NCI-H1105 (cell line): ENCODE results near the gene POLN.
"Not testable (repeated sequence)": the region's sequence is repeated elsewhere in the genome, so short reads cannot be mapped to it uniquely, and the experiment has no call there.

Source experiments
- DNase-seq: peaks from one replicate; lab custom pipeline; 2025; lab: John Stamatoyannopoulos, UW

POLN gene

DNA sequence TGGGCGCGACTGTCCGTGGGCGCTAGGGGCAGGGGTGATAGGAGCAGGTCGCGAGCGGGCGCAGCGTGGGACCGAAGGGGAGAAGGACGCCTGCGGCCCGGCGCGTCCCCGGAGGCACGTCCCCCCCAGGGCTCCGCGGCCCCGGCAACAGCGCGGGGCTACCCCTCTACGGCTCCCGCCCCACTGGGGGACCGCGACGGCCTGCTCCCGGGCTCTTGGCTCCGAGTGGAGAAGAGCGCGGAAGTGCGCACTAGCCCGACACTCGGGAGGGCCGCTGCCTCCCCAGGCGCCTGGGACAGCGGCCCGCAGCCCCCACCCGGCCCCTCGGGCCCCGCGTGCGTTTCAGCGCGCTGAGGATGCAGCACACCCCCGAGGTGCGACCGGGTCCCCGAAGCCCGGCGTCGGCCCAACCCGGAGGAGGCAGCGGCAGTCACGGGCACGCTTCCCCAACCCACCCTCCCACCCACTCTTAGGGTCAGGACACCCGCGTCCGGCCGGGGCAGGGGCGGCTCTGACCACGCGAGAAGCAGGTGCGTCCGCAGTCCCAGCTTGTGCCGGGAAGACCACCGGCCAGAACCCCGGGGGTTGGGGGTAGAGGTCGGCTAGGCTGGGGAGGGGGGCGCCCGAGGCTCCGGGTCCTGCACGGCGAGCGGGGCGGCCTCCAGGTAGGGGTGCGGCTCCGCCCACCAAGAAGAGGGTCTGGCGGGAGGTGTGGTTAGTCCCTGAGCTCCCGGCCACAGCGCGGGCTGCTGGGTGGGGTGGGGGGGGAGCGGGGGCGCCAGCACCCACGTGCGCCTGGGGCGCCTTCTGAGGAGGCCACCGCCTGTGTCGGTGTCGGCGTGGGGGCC, 201.3 kb downstream of the POLN start:
- DNase-seq = no peak

GRCh38 chr4:2036866-2037265, 205.1 kb downstream of the POLN start:
- DNase-seq = no peak

DNA sequence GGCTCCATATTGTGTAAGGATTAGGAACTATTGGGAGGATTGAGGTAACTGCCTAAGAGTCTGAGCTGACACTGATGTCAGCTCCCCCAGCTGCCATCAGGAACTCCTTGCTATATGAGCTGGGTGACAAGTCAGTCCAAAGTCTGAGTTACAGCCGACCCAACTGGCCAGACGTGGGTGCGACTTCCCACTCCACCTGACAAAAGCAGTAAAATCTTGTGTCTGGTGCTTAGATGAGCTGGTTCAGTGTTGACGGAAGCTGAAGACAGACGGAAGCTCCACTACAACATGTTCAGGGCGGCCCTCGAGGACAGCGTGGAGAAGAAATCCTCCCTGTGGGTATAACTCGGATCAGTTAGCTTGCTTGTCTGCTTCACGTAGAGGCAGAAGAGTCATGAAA, 205.6 kb downstream of the POLN start:
- no peak for DNase-seq

DNA sequence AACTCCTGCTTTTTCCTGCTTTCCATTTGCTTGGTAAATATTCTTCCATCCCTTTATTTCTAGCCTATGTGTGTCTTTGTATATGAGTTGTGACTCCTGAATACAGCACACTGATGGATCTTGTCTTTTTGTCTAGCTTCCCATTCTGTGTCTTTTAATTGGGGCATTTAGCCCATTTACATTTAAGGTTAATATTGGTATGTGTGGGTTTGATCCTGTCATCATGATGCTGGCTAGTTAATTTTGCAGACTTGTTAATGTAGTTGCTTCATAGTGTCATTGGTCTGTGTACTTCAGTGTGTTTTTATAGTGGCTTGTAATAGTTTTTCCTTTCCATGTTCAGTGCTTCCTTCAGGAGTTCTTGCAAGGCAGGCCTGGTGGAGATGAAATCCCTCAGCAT, 210.8 kb downstream of the POLN start:
- DNase-seq = not testable (repeated sequence)

DNA sequence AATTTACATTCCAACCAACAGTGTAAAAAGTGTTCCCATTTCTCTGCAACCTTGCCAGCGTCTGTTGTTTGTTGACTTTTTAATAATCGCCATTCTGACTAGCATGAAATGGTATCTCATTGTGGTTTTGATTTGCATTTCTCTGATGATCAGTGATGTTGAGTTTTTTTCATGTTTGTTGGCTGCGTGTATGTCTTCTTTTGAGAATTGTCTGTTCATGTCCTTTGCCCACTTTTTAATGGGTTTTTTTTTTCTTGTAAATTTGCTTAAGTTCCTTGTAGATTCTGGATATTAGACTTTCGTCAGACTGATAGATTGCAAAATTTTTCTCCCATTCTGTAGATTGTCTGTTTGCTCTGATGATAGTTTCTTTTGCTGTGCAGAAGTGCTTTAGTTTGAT, 214.8 kb downstream of the POLN start:
- DNase-seq = not testable (repeated sequence)

DNA sequence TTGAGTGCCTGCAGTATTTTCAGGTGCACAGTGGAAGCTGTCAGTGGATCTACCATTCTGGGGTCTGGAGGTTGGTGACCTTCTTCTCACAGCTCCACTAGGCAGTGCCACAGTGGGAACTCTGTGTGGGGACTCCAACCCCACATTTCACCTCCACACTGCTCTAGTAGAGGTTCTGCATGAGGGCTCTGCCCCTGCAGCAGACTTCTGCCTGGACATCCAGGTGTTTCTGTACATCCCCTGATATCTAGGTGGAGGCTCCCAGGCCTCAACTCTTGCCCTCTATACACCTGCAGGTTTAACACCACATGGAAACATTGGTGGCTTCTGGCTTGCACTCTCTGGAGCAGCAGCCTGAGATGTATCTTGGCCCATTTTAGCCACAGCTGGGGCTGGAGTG, 216.1 kb downstream of the POLN start:
- DNase-seq = no peak

DNA sequence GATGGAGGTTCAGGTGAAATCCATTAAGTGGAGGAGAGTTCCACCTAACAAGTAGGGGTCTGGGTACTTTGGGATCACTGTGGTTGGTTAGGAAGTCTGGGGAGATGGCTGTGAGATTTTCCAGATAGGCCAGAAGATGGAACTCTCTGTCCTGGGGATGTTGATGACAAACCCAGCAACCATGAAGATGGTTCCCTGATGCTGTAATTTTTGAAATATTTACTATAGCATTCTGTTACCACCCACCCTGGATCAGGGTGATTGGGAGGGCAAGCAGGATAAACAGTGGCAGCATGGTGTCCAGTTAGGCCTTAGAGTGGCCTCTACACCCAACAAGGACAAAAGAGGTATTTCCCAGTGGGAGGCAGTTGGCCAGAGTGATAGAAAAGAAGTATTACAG, 217.2 kb downstream of the POLN start:
- no peak for DNase-seq
